Measurements from ENCODE around the gene HMGB3. TPM values are rescaled to one million over a fixed set of nuclear protein-coding genes. Genes with fewer than 3 reads are reported as not detected.
A peak's percentile ranks its signal among the peaks of the same experiment; 100 is the strongest.

HMGB3 gene
- 1.7 TPM for total RNA-seq

DNA sequence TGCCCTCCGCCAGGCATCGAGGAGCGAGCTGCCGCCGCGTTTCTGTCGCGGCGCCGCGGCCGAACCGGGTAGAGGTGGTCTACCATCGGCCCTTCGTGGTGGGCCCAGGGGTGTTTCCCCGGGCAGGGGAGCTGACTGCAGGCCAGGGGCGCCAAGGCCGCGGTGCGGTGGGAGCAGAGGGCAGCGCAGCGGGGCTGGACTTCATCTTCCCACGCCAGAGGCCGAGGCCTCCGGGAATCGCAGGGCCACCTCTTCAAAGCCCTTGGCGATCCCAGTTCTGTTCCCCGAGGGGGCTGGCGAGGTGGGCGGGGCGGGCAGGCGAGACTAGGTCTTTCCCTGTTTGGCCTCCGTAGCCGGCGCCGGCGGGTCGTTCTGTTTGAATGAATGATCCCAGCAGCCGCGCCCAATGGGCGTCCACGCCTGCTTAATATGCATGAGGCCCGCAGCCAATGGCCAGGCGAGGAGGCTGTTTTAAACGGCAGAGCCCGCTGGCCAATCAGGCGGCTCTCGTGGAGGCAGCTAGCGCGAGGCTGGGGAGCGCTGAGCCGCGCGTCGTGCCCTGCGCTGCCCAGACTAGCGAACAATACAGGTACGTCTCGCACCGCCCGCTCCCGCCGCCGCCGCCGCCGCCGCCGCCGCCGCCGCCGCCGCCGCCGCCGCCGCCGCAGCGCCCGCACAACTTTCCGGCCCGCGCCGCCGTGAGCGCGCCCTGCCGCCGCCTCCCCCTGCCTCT is at the start of gene HMGB3:
Gene HMGB3, plus strand, starts transcription at position 548 of the 733 bp plus-strand sequence. CDS start 2,265 bp downstream, outside the sequence.
- Histone ChIP-seq H3K9me3 (no peaks in the 10 kb centered on the region), H3K27me3 (no peaks in the 10 kb centered on the region), H3K4me1 (no peaks in the 10 kb centered on the region), H3K27ac (no peak within 1 kb of the TSS), H3K4me3 (peak within 1 kb of the TSS; percentile 46 to 53), H3K36me3 (no peaks in the 10 kb centered on the region)
- TF ChIP-seq POLR2A (IDR thresholded peaks at IDR 0.05): peak in 1 of 2 donors; percentile 20
- TF ChIP-seq, protein P1, sequence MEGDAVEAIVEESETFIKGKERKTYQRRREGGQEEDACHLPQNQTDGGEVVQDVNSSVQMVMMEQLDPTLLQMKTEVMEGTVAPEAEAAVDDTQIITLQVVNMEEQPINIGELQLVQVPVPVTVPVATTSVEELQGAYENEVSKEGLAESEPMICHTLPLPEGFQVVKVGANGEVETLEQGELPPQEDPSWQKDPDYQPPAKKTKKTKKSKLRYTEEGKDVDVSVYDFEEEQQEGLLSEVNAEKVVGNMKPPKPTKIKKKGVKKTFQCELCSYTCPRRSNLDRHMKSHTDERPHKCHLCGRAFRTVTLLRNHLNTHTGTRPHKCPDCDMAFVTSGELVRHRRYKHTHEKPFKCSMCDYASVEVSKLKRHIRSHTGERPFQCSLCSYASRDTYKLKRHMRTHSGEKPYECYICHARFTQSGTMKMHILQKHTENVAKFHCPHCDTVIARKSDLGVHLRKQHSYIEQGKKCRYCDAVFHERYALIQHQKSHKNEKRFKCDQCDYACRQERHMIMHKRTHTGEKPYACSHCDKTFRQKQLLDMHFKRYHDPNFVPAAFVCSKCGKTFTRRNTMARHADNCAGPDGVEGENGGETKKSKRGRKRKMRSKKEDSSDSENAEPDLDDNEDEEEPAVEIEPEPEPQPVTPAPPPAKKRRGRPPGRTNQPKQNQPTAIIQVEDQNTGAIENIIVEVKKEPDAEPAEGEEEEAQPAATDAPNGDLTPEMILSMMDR (IDR thresholded peaks at IDR 0.05): no peak
- intact Hi-C loops (cut with DNase I): no loop called here
- no peak for DNase-seq (ENCODE audit: extremely low spot score in 2 of 2)

DNA sequence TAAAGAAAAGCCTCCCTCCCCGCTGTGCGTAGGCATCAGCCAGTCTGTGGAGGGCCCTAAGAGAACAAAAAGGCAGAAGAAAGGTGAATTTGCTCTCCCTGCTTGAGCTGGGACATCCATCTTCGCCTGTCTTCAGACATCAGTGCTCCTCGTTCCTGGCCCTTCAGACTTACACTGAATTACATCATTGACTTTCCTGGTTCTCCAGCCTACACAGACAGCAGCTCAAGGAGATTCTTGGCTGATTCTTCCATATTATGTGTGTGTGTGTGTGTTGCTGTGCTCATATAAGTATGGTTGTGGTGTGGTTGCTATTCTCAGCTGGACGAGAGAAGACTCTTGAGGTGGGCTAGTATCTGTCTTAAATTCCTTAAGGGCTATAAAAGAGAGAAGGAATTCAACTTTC is 49.2 kb upstream of the HMGB3 start:
- H3K27ac ChIP-seq: no peak overlapping the region

DNA sequence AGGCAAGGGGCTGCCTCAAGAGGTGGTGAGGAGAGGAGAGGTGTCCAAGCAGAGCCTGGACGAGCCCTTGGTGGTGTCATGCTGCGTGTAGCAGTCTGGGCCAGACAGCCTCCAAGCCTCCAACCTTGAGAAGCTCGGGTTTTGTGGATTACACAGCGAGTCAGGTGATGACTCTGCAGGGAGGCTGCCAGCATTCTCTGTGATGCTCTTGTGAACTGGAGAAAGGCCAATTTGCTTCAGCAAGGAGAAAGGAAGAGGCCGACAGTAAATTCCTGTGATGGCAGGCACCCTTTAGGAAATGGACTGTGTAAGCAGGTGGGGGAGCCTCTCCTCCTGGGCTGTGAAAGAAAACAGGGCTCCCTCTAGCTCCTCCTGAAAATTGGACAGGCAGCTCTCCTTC is 48.7 kb upstream of the HMGB3 start:
- Histone ChIP-seq H3K4me1 (no peaks in the 10 kb centered on the region), H3K27ac (no peak overlapping the region), H3K36me3 (no peaks in the 10 kb centered on the region), H3K9me3 (no peaks in the 10 kb centered on the region), H3K4me3 (no peak overlapping the region), H3K27me3 (no peaks in the 10 kb centered on the region)
- TF ChIP-seq, protein P1 (IDR thresholded peaks at IDR 0.05): no peak
- no peak for TF ChIP-seq POLR2AphosphoS5 (IDR thresholded peaks at IDR 0.05; ENCODE audit: insufficient read depth in 1 of 2, low read depth in 1 of 2)
- no peak for TF ChIP-seq POLR2A (IDR thresholded peaks at IDR 0.05)
- DNase-seq (ENCODE audit: extremely low spot score in 2 of 2): no peak
- intact Hi-C loops (cut with DNase I): no loop called here

More for the DNA sequence above, 49.2 kb upstream of the HMGB3 start:
- DNase-seq (ENCODE audit: extremely low spot score in 2 of 2): no peak
- intact Hi-C loops (cut with DNase I): no loop called here
- H3K27me3 ChIP-seq: no peaks in the 10 kb centered on the region
- H3K36me3 ChIP-seq: no peaks in the 10 kb centered on the region
- no peaks in the 10 kb centered on the region for H3K9me3 ChIP-seq
- no peak for TF ChIP-seq POLR2AphosphoS5 (IDR thresholded peaks at IDR 0.05; ENCODE audit: insufficient read depth in 1 of 2, low read depth in 1 of 2)
- no peak for TF ChIP-seq POLR2A (IDR thresholded peaks at IDR 0.05)
- TF ChIP-seq, protein P1 (IDR thresholded peaks at IDR 0.05): no peak
- H3K4me3 ChIP-seq: no peak overlapping the region
- H3K4me1 ChIP-seq: no peaks in the 10 kb centered on the region

DNA sequence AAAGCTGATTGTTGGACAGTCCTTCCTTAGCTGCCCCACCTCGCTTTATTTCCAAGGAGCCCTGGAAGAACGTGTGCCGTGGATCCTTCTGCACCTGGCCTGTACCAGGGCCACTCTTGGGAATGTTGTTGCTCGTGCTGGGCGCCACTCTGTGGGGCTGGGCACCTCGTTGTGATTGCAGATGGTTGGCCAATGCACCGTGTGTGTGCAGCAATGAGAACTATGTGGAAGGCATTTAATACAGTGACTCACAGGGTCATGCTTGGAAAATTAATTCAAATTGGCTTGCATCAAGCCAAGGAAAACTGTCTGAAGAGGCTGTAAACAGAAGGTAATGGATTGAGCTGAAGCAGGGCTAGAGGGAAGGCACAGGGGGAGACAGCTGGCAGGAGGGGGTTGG is 47.7 kb upstream of the HMGB3 start:
- intact Hi-C loops (cut with DNase I): no loop called here
- TF ChIP-seq, protein P1 (IDR thresholded peaks at IDR 0.05): no peak
- TF ChIP-seq POLR2AphosphoS5 (IDR thresholded peaks at IDR 0.05; ENCODE audit: insufficient read depth in 1 of 2, low read depth in 1 of 2) (no peak), POLR2A (IDR thresholded peaks at IDR 0.05) (no peak)
- H3K27me3 ChIP-seq: no peaks in the 10 kb centered on the region
- H3K4me3 ChIP-seq: no peak overlapping the region
- H3K36me3 ChIP-seq: no peaks in the 10 kb centered on the region
- no peak overlapping the region for H3K27ac ChIP-seq
- H3K4me1 ChIP-seq: no peaks in the 10 kb centered on the region
- DNase-seq (ENCODE audit: extremely low spot score in 2 of 2): no peak
- H3K9me3 ChIP-seq: no peaks in the 10 kb centered on the region

DNA sequence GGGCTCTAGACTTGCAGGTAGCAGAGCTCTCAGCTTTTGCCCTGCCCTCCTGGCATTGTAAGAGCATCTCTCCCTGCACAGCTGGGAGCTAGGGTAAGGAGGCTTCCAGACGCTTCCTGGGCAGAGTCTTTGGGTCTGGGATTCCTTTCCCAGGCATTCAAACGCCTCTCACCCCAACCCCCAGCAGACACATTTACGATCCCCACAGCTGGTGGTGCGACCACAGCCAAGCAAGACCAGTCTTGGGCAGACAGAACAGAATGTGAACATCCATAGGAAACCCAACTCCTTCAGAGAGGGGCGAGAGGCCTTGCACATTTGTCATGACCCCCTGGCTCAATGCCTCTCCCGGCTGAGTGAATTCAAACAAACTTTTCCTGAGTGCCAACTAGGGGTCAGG is 46.6 kb upstream of the HMGB3 start:
- intact Hi-C loops (cut with DNase I): no loop called here
- TF ChIP-seq POLR2AphosphoS5 (IDR thresholded peaks at IDR 0.05; ENCODE audit: insufficient read depth in 1 of 2, low read depth in 1 of 2) (no peak), POLR2A (IDR thresholded peaks at IDR 0.05) (no peak)
- TF ChIP-seq, protein P1 (IDR thresholded peaks at IDR 0.05): no peak

More for the DNA sequence above, 46.6 kb upstream of the HMGB3 start:
- Histone ChIP-seq H3K4me3 (no peak overlapping the region), H3K27ac (no peak overlapping the region), H3K27me3 (no peaks in the 10 kb centered on the region), H3K9me3 (no peaks in the 10 kb centered on the region), H3K36me3 (no peaks in the 10 kb centered on the region), H3K4me1 (no peaks in the 10 kb centered on the region)
- no peak for DNase-seq (ENCODE audit: extremely low spot score in 2 of 2)

All from vagina (tissue), 2 donors.